Measurements from ENCODE around the gene SH2D4B. TPM values are rescaled to one million over a fixed set of nuclear protein-coding genes. Genes with fewer than 3 reads are reported as not detected.

The SH2D4B gene
- total RNA-seq, 1 donor from 2014 or later: not detected

GRCh38 chr10:80516506-80517075, 21.1 kb upstream of the SH2D4B start:
- DNase-seq (ENCODE audit: extremely low spot score in 2 of 2): no peak
- peak overlapping the region; percentile 50 for H3K27ac ChIP-seq
- H3K27me3 ChIP-seq: no peaks in the 10 kb centered on the region
- peaks cover 23% of the 10 kb centered on the region for H3K4me1 ChIP-seq
- H3K4me3 ChIP-seq: no peak overlapping the region
- no peaks in the 10 kb centered on the region for H3K9me3 ChIP-seq
- peaks cover 0 to 75% of the 10 kb centered on the region in 2 donors for H3K36me3 ChIP-seq
- intact Hi-C loops (cut with DNase I): no loop called here
- TF ChIP-seq CTCF (IDR thresholded peaks at IDR 0.05) (no peak), POLR2A (IDR thresholded peaks at IDR 0.05) (no peak), POLR2AphosphoS5 (IDR thresholded peaks at IDR 0.05; ENCODE audit: insufficient read depth in 1 of 2, low read depth in 1 of 2) (no peak)

GRCh38 chr10:80517416-80518142, 20.1 kb upstream of the SH2D4B start:
- Histone ChIP-seq H3K36me3 (peaks cover 0 to 66% of the 10 kb centered on the region in 2 donors), H3K9me3 (no peaks in the 10 kb centered on the region), H3K4me3 (no peak overlapping the region), H3K27ac (peak overlapping the region; percentile 50), H3K27me3 (no peaks in the 10 kb centered on the region), H3K4me1 (peaks cover 23% of the 10 kb centered on the region)
- intact Hi-C loops (cut with DNase I): no loop called here
- TF ChIP-seq CTCF (IDR thresholded peaks at IDR 0.05) (no peak), POLR2AphosphoS5 (IDR thresholded peaks at IDR 0.05; ENCODE audit: insufficient read depth in 1 of 2, low read depth in 1 of 2) (peak in 1 of 2 donors; percentile 26)
- no peak for DNase-seq (ENCODE audit: extremely low spot score in 2 of 2)

- no peak for DNase-seq (ENCODE audit: extremely low spot score in 2 of 2)
Observed at GRCh38 chr10:80518143-80518806, 19.4 kb upstream of the SH2D4B start.

GRCh38 chr10:80518807-80519360, 18.8 kb upstream of the SH2D4B start:
- peak overlapping the region; percentile 50 for H3K27ac ChIP-seq
- TF ChIP-seq POLR2AphosphoS5 (IDR thresholded peaks at IDR 0.05; ENCODE audit: insufficient read depth in 1 of 2, low read depth in 1 of 2): no peak
- no peak for TF ChIP-seq POLR2A (IDR thresholded peaks at IDR 0.05)
- TF ChIP-seq CTCF (IDR thresholded peaks at IDR 0.05): no peak
- H3K36me3 ChIP-seq: peaks cover 0 to 53% of the 10 kb centered on the region in 2 donors
- H3K9me3 ChIP-seq: no peaks in the 10 kb centered on the region
- DNase-seq (ENCODE audit: extremely low spot score in 2 of 2): no peak
- no peak overlapping the region for H3K4me3 ChIP-seq
- no peaks in the 10 kb centered on the region for H3K27me3 ChIP-seq
- peaks cover 25% of the 10 kb centered on the region for H3K4me1 ChIP-seq
- intact Hi-C loops (cut with DNase I): no loop called here

More at GRCh38 chr10:80518143-80518806, 19.4 kb upstream of the SH2D4B start:
- intact Hi-C loops (cut with DNase I): no loop called here
- Histone ChIP-seq H3K4me1 (peaks cover 23% of the 10 kb centered on the region), H3K27ac (peak overlapping the region; percentile 50), H3K9me3 (no peaks in the 10 kb centered on the region), H3K4me3 (no peak overlapping the region), H3K27me3 (no peaks in the 10 kb centered on the region), H3K36me3 (peaks cover 0 to 59% of the 10 kb centered on the region in 2 donors)
- TF ChIP-seq POLR2AphosphoS5 (IDR thresholded peaks at IDR 0.05; ENCODE audit: insufficient read depth in 1 of 2, low read depth in 1 of 2) (peak in 1 of 2 donors; percentile 1), CTCF (IDR thresholded peaks at IDR 0.05) (no peak), POLR2A (IDR thresholded peaks at IDR 0.05) (no peak)
